Measurements from ENCODE around the gene HNRNPUL2. TPM values are rescaled to one million over a fixed set of nuclear protein-coding genes. Genes with fewer than 3 reads are reported as not detected.

The HNRNPUL2 gene
- polyA plus RNA-seq, 3 donors, result 0.33 to 13.8 (median 0.88) TPM

DNA sequence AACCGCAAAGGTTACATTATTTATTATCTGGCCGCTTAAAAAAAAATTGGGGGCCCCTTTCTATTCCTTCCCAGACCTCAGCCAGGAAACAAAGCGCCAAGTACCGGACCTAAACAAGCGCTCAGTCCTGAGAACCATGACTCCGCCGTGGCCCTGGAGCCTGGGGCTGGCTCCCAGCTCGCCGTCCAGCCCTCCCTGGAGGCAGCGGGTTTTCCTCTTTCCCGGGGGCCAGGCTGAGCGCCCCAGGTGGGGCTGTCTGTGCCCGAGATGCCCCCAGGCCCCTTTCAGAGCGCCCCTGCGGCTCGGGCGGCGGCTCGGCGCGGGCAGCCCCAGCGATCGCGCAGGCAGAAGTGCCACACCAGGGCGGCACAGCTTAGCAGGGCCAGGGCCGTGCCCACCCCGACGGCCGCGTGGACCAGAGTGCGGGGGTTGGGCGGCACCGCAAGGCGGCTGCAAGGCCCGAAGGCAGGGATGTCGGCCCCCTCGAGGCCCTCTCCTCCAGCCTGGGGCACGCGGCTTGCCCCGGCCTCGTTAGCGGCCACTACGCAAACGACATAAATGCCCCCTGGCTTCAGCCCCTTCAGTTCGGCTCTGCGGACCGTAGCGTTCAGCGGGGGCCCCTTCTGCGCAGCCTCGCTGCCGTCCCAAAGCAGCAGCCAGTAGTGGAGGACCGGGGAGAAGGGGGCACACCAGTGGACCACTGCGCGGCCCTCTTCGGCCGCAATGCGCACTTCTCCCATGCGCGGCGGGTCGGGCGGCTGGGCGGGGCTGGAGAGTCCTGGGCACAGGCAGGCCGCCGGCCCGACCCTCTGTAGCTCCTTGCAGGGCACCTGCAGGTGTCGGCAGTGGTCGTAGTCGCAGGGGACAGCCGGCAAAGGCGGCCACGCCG lies 39.5 kb downstream of the HNRNPUL2 start:
- H3K9me3 Mint-ChIP-seq, result peaks cover 0 to 4% (median 0%) of the 10 kb centered on the region in 7 donors
- WGBS (ENCODE audit: insufficient coverage), result 36% methylated on average over 73 of the region's 74 CpGs
- DNase-seq, result no peak
- H3K4me1 Mint-ChIP-seq, result peaks cover 5% of the 10 kb centered on the region
- no peaks in the 10 kb centered on the region for H3K9me3 ChIP-seq (replicated peaks in 1 of 2; ENCODE audit: control insufficient read depth in 1 of 2, insufficient read depth in 1 of 2, low read length in 2 of 2)
- H3K4me3 Mint-ChIP-seq, result peak overlapping the region; percentile 53 to 80
- peaks cover 9 to 26% of the 10 kb centered on the region in 2 donors for H3K27me3 ChIP-seq (ENCODE audit: control insufficient read depth in 2 of 2, insufficient read depth in 2 of 2, low read length in 2 of 2)
- peak overlapping the region; percentile 36 for H3K9ac ChIP-seq (ENCODE audit: insufficient read depth, low read length, poor library complexity, severe bottlenecking)
- peaks cover 26 to 32% (median 29%) of the 10 kb centered on the region in 3 donors for H3K27me3 Mint-ChIP-seq (ENCODE audit: low read depth in 3 of 3)
- peaks cover 26 to 32% of the 10 kb centered on the region in 2 donors for H3K36me3 ChIP-seq (replicated peaks in 1 of 2; ENCODE audit: control insufficient read depth in 1 of 2, insufficient read depth in 2 of 2, low read length in 2 of 2)
- no peak overlapping the region for H3K27ac Mint-ChIP-seq
- H2AFZ ChIP-seq (ENCODE audit: insufficient read depth, low read depth, low read length, poor library complexity, severe bottlenecking), result peak overlapping the region; percentile 72
- H4K20me1 ChIP-seq (ENCODE audit: insufficient read depth, low read length), result no peaks in the 10 kb centered on the region
- no peak overlapping the region for H3K27ac ChIP-seq (ENCODE audit: low read depth in 1 of 2, low read length in 2 of 2)
- no peak overlapping the region for H3K4me3 ChIP-seq (replicated peaks in 1 of 3; ENCODE audit: low read depth in 2 of 3, low read length in 3 of 3)
- H3K4me2 ChIP-seq (replicated peaks; ENCODE audit: extremely low read depth, low read length, poor library complexity, severe bottlenecking), result peak overlapping the region; percentile 58
- TF ChIP-seq, protein P1, sequence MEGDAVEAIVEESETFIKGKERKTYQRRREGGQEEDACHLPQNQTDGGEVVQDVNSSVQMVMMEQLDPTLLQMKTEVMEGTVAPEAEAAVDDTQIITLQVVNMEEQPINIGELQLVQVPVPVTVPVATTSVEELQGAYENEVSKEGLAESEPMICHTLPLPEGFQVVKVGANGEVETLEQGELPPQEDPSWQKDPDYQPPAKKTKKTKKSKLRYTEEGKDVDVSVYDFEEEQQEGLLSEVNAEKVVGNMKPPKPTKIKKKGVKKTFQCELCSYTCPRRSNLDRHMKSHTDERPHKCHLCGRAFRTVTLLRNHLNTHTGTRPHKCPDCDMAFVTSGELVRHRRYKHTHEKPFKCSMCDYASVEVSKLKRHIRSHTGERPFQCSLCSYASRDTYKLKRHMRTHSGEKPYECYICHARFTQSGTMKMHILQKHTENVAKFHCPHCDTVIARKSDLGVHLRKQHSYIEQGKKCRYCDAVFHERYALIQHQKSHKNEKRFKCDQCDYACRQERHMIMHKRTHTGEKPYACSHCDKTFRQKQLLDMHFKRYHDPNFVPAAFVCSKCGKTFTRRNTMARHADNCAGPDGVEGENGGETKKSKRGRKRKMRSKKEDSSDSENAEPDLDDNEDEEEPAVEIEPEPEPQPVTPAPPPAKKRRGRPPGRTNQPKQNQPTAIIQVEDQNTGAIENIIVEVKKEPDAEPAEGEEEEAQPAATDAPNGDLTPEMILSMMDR (IDR thresholded peaks at IDR 0.05), result no peak
- intact Hi-C loops (cut with micrococcal nuclease), result loop anchor here in 1 of 2 donors (5.0 kb wide), 1 partner anchor 290 kb away; no protein-coding TSS in a partner anchor
- H3K79me2 ChIP-seq (ENCODE audit: insufficient read depth, low read length), result no peaks in the 10 kb centered on the region
- H3K36me3 Mint-ChIP-seq, result peaks cover 37 to 39% of the 10 kb centered on the region in 2 donors
- H3K4me1 ChIP-seq (ENCODE audit: control insufficient read depth in 1 of 2, insufficient read depth in 2 of 2, low read length in 2 of 2), result peaks cover 5 to 8% of the 10 kb centered on the region in 2 donors

DNA sequence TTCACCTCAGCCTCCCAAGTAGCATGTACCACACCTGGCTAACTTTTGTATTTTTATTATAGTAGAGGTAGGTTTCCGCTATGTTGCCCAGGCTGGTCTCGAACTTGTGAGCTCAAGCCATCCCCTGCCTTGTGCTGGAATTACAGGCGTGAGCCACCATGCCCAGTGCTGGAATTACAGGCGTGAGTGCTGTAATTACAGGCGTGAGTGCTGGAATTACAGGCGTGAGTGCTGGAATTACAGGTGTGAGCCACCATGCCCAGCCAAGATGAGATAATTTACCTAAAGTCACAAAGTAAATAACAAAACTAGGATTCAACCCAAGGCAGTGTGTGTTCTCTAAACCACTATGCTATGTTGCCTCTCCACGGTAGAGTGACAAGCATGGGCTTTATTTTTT lies 44.7 kb downstream of the HNRNPUL2 start:
- H3K27ac Mint-ChIP-seq, result peak overlapping the region in 1 of 7 donors; percentile 80
- no peak for DNase-seq
- Histone ChIP-seq H3K9me3 (replicated peaks in 1 of 2; ENCODE audit: control insufficient read depth in 1 of 2, insufficient read depth in 1 of 2, low read length in 2 of 2) (no peaks in the 10 kb centered on the region), H3K4me3 (replicated peaks in 1 of 3; ENCODE audit: low read depth in 2 of 3, low read length in 3 of 3) (no peak overlapping the region), H3K9ac (ENCODE audit: insufficient read depth, low read length, poor library complexity, severe bottlenecking) (no peak overlapping the region), H3K4me1 (ENCODE audit: control insufficient read depth in 1 of 2, insufficient read depth in 2 of 2, low read length in 2 of 2) (peaks cover 13 to 18% of the 10 kb centered on the region in 2 donors), H3K27me3 (ENCODE audit: control insufficient read depth in 2 of 2, insufficient read depth in 2 of 2, low read length in 2 of 2) (peaks cover 2 to 10% of the 10 kb centered on the region in 2 donors), H3K27ac (ENCODE audit: low read depth in 1 of 2, low read length in 2 of 2) (no peak overlapping the region), H3K4me2 (replicated peaks; ENCODE audit: extremely low read depth, low read length, poor library complexity, severe bottlenecking) (no peak overlapping the region), H4K20me1 (ENCODE audit: insufficient read depth, low read length) (peaks cover 6% of the 10 kb centered on the region), H3K79me2 (ENCODE audit: insufficient read depth, low read length) (peaks cover 15% of the 10 kb centered on the region), H3K36me3 (replicated peaks in 1 of 2; ENCODE audit: control insufficient read depth in 1 of 2, insufficient read depth in 2 of 2, low read length in 2 of 2) (peaks cover 5% of the 10 kb centered on the region in 2 donors), H2AFZ (ENCODE audit: insufficient read depth, low read depth, low read length, poor library complexity, severe bottlenecking) (peak overlapping the region; percentile 13)
- intact Hi-C loops (cut with micrococcal nuclease), result no loop called here
- 100% methylated on average over 2 of the region's 7 CpGs for WGBS (ENCODE audit: insufficient coverage)
- peaks cover 6 to 8% of the 10 kb centered on the region in 2 donors for H3K36me3 Mint-ChIP-seq
- H3K4me1 Mint-ChIP-seq, result peaks cover 18% of the 10 kb centered on the region
- H3K27me3 Mint-ChIP-seq (ENCODE audit: low read depth in 3 of 3), result peaks cover 10 to 16% (median 13%) of the 10 kb centered on the region in 3 donors
- no peak overlapping the region for H3K4me3 Mint-ChIP-seq
- TF ChIP-seq, protein P1 (IDR thresholded peaks at IDR 0.05), result no peak
- no peaks in the 10 kb centered on the region for H3K9me3 Mint-ChIP-seq
